Fibroblast of mammary gland (primary cell): ENCODE data around the gene VAT1L.

Experiments used
- DNase-seq: peaks from one replicate; pipeline ENCODE4 v3.0.0-alpha.2; 2010; ENCODE audit warnings: low read depth
- H3K4me3 ChIP-seq: 2 replicates; pipeline ENCODE4 v1.5.1; 2011; ENCODE audit warnings: low read depth, mild to moderate bottlenecking, low read length, moderate library complexity; ENCODE audit not compliant: control insufficient read depth
- CTCF ChIP-seq: conservative IDR thresholded peaks from 2 replicates; pipeline ENCODE4 v1.5.1; 2011; ENCODE audit warnings: low read depth, low read length, inconsistent platforms; ENCODE audit not compliant: control insufficient read depth, insufficient read depth

Gene VAT1L

GRCh38 chr16:77789085-77790008 is 983 bp downstream of the VAT1L start:
- H3K4me3 ChIP-seq: peak overlapping the region; percentile 46
- no peak for DNase-seq
- no peak for TF ChIP-seq CTCF

DNA sequence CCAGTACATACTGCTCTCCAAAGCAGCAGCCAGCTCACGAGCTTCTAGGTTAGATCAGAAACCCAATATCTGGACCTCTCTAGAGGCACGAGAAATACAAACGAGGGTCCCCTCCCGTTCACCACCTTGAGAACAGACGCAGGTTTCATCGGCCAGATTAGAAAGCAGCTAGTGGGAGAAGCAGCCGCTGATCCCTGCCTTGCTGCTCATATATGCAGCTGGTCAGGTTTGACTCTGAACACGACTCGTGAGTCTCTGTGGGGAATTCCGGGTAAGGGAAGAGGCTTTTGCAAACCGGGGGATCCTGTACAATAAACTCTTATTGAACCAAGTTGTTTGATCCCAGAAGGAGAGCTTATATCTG is 1.6 kb downstream of the VAT1L start:
- no peak for DNase-seq
- no peak for TF ChIP-seq CTCF

DNA sequence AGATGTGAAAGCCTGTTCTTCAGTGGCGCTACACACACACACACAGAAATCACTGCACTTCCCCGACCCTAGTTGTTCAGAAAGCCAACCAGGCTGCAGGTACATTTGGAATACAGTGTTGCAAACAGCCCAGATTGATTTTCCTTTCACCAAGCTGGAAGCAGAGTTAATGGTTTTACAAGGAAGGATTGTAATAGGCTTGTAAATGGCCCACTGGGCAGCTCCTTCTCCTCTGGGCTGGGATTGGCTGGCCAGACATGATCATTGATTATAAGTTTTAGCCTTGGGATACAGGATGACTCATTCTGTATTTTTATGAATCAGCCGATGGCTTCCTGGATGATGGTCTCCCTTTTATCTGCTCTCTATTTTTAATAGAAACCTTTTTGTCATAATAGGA is 2.5 kb downstream of the VAT1L start:
- TF ChIP-seq CTCF: no peak
- no peak overlapping the region for H3K4me3 ChIP-seq
- DNase-seq: peak; percentile 21

More for the DNA sequence above, 1.6 kb downstream of the VAT1L start:
- no peak overlapping the region for H3K4me3 ChIP-seq

- TF ChIP-seq CTCF: no peak
Measured at GRCh38 chr16:77793417-77793816, 5.1 kb downstream of the VAT1L start.

GRCh38 chr16:77794586-77794985 is 6.2 kb downstream of the VAT1L start:
- TF ChIP-seq CTCF: no peak
- H3K4me3 ChIP-seq: no peak overlapping the region
- peak; percentile 88 for DNase-seq

More at GRCh38 chr16:77793417-77793816, 5.1 kb downstream of the VAT1L start:
- H3K4me3 ChIP-seq: no peak overlapping the region
- DNase-seq: no peak

DNA sequence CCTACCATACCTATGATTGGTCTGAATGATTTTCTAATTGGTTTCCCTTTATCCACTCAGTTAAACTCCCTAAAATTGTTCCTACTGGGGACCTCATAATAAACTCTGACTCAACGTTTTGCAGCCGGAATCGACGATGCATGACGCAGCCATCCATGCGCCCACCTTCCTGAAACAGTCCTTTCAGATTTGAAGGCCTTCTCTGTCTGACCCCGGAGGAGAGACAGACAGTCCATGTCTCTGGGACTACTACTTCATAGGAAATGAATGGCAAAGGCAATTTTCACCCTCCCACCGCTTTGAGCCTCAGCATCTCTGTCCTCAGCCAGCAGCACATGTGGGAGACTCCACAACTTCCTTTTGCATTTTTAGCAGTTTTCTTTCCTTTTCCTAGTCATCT is 13.5 kb downstream of the VAT1L start:
- H3K4me3 ChIP-seq: no peak overlapping the region
- no peak for TF ChIP-seq CTCF
- DNase-seq: peak; percentile 18
